ENCODE measurements around the gene SS18.

DNA sequence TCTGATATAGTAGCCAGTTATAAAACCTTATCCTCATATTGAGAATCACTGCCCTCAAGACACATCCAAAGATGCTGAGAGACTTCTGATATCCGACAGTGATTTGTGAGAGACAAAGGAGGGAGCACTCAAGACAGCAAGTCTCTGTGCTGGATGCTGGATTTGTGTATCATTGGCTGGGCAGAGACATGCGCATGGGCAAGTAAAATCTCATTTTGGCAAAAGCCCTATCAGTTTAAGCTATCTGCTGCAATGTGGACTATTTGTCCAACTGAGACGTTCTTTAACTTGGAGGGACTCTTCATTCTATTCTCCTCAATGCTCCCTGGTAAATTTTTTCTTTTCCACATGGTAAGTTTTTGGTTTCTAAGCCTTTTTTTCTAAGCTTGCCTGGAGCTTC, 107.5 kb downstream of the SS18 start:
- TF ChIP-seq, protein P1, sequence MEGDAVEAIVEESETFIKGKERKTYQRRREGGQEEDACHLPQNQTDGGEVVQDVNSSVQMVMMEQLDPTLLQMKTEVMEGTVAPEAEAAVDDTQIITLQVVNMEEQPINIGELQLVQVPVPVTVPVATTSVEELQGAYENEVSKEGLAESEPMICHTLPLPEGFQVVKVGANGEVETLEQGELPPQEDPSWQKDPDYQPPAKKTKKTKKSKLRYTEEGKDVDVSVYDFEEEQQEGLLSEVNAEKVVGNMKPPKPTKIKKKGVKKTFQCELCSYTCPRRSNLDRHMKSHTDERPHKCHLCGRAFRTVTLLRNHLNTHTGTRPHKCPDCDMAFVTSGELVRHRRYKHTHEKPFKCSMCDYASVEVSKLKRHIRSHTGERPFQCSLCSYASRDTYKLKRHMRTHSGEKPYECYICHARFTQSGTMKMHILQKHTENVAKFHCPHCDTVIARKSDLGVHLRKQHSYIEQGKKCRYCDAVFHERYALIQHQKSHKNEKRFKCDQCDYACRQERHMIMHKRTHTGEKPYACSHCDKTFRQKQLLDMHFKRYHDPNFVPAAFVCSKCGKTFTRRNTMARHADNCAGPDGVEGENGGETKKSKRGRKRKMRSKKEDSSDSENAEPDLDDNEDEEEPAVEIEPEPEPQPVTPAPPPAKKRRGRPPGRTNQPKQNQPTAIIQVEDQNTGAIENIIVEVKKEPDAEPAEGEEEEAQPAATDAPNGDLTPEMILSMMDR (IDR thresholded peaks at IDR 0.05; ENCODE audit: low read depth, low read length), result no peak
- TF ChIP-seq EZH2phosphoT487 (IDR thresholded peaks at IDR 0.05; ENCODE audit: low read depth), result no peak

Data from OCI-LY3 (cell line).